ENCODE data around the gene NEK11.
"Not testable (repeated sequence)": the region's sequence is repeated elsewhere in the genome, so short reads cannot be mapped to it uniquely, and the experiment has no call there.

The NEK11 gene

GRCh38 chr3:131374741-131375140 is 348.1 kb downstream of the NEK11 start:
- no peak overlapping the region for H3K4me3 ChIP-seq (ENCODE audit: low read depth, low read length)
- H3K79me2 ChIP-seq (ENCODE audit: control insufficient read depth, insufficient read depth, low read length, unreplicated experiment), result peaks cover under 1% of the 10 kb centered on the region
- no peaks in the 10 kb centered on the region for H3K27me3 ChIP-seq (ENCODE audit: insufficient read depth, low read length)
- H3K4me1 ChIP-seq (ENCODE audit: control insufficient read depth, insufficient read depth, low read length, unreplicated experiment), result no peaks in the 10 kb centered on the region
- no peak overlapping the region for H3K27ac ChIP-seq (ENCODE audit: low read depth, low read length)
- H3K36me3 ChIP-seq (ENCODE audit: insufficient read depth, low read length), result peaks cover 3% of the 10 kb centered on the region
- H2AFZ ChIP-seq (ENCODE audit: low read length, unreplicated experiment), result no peak overlapping the region

GRCh38 chr3:131380821-131381444 is 354.3 kb downstream of the NEK11 start:
- Histone ChIP-seq H3K4me3 (ENCODE audit: low read depth, low read length) (peak overlapping the region; percentile 100), H3K79me2 (ENCODE audit: control insufficient read depth, insufficient read depth, low read length, unreplicated experiment) (peaks cover 19% of the 10 kb centered on the region), H2AFZ (ENCODE audit: low read length, unreplicated experiment) (peak overlapping the region; percentile 78), H3K27ac (ENCODE audit: low read depth, low read length) (peak overlapping the region; percentile 0; the same call in 1 of the 2 replicates)
- H3K4me1 ChIP-seq (ENCODE audit: control insufficient read depth, insufficient read depth, low read length, unreplicated experiment); H3K27me3 ChIP-seq (ENCODE audit: insufficient read depth, low read length); H3K36me3 ChIP-seq (ENCODE audit: insufficient read depth, low read length): not testable (repeated sequence)

- peaks cover 3% of the 10 kb centered on the region; the same call in 1 of the 2 replicates for H3K36me3 ChIP-seq (ENCODE audit: insufficient read depth, low read length)
- peaks cover 10% of the 10 kb centered on the region for H3K4me1 ChIP-seq (ENCODE audit: control insufficient read depth, insufficient read depth, low read length, unreplicated experiment)
- peak within 1 kb of the TSS; percentile 78 for H2AFZ ChIP-seq (ENCODE audit: low read length, unreplicated experiment)
- no peaks in the 10 kb centered on the region for H3K27me3 ChIP-seq (ENCODE audit: insufficient read depth, low read length)
- H3K79me2 ChIP-seq (ENCODE audit: control insufficient read depth, insufficient read depth, low read length, unreplicated experiment), result peaks cover 19% of the 10 kb centered on the region
- H3K4me3 ChIP-seq (ENCODE audit: low read depth, low read length), result peak within 1 kb of the TSS; percentile 100
- H3K27ac ChIP-seq (ENCODE audit: low read depth, low read length), result peak within 1 kb of the TSS; percentile 72; the same call in 1 of the 2 replicates
These were observed 355.0 kb downstream of the NEK11 start, which contains the start of gene NUDT16 for GRCh38 chr3:131381445-131382291. NUDT16 (plus strand) TSS chr3:131381774; CDS start chr3:131381805, 31 bp downstream.

GRCh38 chr3:131386429-131387165 is 359.9 kb downstream of the NEK11 start:
- H3K27ac ChIP-seq (ENCODE audit: low read depth, low read length), result no peak overlapping the region
- peaks cover 20% of the 10 kb centered on the region for H3K4me1 ChIP-seq (ENCODE audit: control insufficient read depth, insufficient read depth, low read length, unreplicated experiment)
- no peak overlapping the region for H2AFZ ChIP-seq (ENCODE audit: low read length, unreplicated experiment)

GRCh38 chr3:131387796-131388489 is 361.3 kb downstream of the NEK11 start:
- Histone ChIP-seq H3K27ac (ENCODE audit: low read depth, low read length) (no peak overlapping the region), H3K4me3 (ENCODE audit: low read depth, low read length) (no peak overlapping the region), H3K79me2 (ENCODE audit: control insufficient read depth, insufficient read depth, low read length, unreplicated experiment) (peaks cover under 1% of the 10 kb centered on the region), H2AFZ (ENCODE audit: low read length, unreplicated experiment) (peak overlapping the region; percentile 13), H3K4me1 (ENCODE audit: control insufficient read depth, insufficient read depth, low read length, unreplicated experiment) (peaks cover 13% of the 10 kb centered on the region), H3K36me3 (ENCODE audit: insufficient read depth, low read length) (0 out of 2 replicates have a peak, but pooled peaks cover 3% of the 10 kb centered on the region), H3K27me3 (ENCODE audit: insufficient read depth, low read length) (no peaks in the 10 kb centered on the region)

More at GRCh38 chr3:131386429-131387165, 359.9 kb downstream of the NEK11 start:
- Histone ChIP-seq H3K36me3 (ENCODE audit: insufficient read depth, low read length) (0 out of 2 replicates have a peak, but pooled peaks cover 3% of the 10 kb centered on the region), H3K79me2 (ENCODE audit: control insufficient read depth, insufficient read depth, low read length, unreplicated experiment) (peaks cover 10% of the 10 kb centered on the region), H3K4me3 (ENCODE audit: low read depth, low read length) (no peak overlapping the region), H3K27me3 (ENCODE audit: insufficient read depth, low read length) (no peaks in the 10 kb centered on the region)

- Histone ChIP-seq H3K4me1 (ENCODE audit: control insufficient read depth, insufficient read depth, low read length, unreplicated experiment) (peaks cover 13% of the 10 kb centered on the region), H3K4me3 (ENCODE audit: low read depth, low read length) (no peak overlapping the region), H3K36me3 (ENCODE audit: insufficient read depth, low read length) (0 out of 2 replicates have a peak, but pooled peaks cover 3% of the 10 kb centered on the region), H3K27ac (ENCODE audit: low read depth, low read length) (no peak overlapping the region), H3K79me2 (ENCODE audit: control insufficient read depth, insufficient read depth, low read length, unreplicated experiment) (no peaks in the 10 kb centered on the region), H3K27me3 (ENCODE audit: insufficient read depth, low read length) (no peaks in the 10 kb centered on the region), H2AFZ (ENCODE audit: low read length, unreplicated experiment) (peak overlapping the region; percentile 13)
These were observed 361.8 kb downstream of the NEK11 start for GRCh38 chr3:131388490-131388799.

GRCh38 chr3:131390331-131390730 is 363.7 kb downstream of the NEK11 start:
- Histone ChIP-seq H3K27me3 (ENCODE audit: insufficient read depth, low read length) (no peaks in the 10 kb centered on the region), H2AFZ (ENCODE audit: low read length, unreplicated experiment) (no peak overlapping the region), H3K4me1 (ENCODE audit: control insufficient read depth, insufficient read depth, low read length, unreplicated experiment) (peaks cover 13% of the 10 kb centered on the region), H3K79me2 (ENCODE audit: control insufficient read depth, insufficient read depth, low read length, unreplicated experiment) (no peaks in the 10 kb centered on the region), H3K36me3 (ENCODE audit: insufficient read depth, low read length) (no peaks in the 10 kb centered on the region), H3K4me3 (ENCODE audit: low read depth, low read length) (no peak overlapping the region), H3K27ac (ENCODE audit: low read depth, low read length) (no peak overlapping the region)

GRCh38 chr3:131393051-131393450 is 366.4 kb downstream of the NEK11 start:
- no peak overlapping the region for H2AFZ ChIP-seq (ENCODE audit: low read length, unreplicated experiment)
- H3K27me3 ChIP-seq (ENCODE audit: insufficient read depth, low read length), result no peaks in the 10 kb centered on the region
- H3K79me2 ChIP-seq (ENCODE audit: control insufficient read depth, insufficient read depth, low read length, unreplicated experiment), result no peaks in the 10 kb centered on the region
- no peak overlapping the region for H3K4me3 ChIP-seq (ENCODE audit: low read depth, low read length)
- peaks cover 4% of the 10 kb centered on the region for H3K4me1 ChIP-seq (ENCODE audit: control insufficient read depth, insufficient read depth, low read length, unreplicated experiment)
- H3K36me3 ChIP-seq (ENCODE audit: insufficient read depth, low read length), result no peaks in the 10 kb centered on the region
- H3K27ac ChIP-seq (ENCODE audit: low read depth, low read length), result no peak overlapping the region

GRCh38 chr3:131393868-131394267 is 367.2 kb downstream of the NEK11 start:
- H3K4me1 ChIP-seq (ENCODE audit: control insufficient read depth, insufficient read depth, low read length, unreplicated experiment), result no peaks in the 10 kb centered on the region
- H3K79me2 ChIP-seq (ENCODE audit: control insufficient read depth, insufficient read depth, low read length, unreplicated experiment), result no peaks in the 10 kb centered on the region
- H3K36me3 ChIP-seq (ENCODE audit: insufficient read depth, low read length), result no peaks in the 10 kb centered on the region
- H3K27ac ChIP-seq (ENCODE audit: low read depth, low read length), result no peak overlapping the region
- H3K27me3 ChIP-seq (ENCODE audit: insufficient read depth, low read length), result no peaks in the 10 kb centered on the region
- H2AFZ ChIP-seq (ENCODE audit: low read length, unreplicated experiment), result no peak overlapping the region
- no peak overlapping the region for H3K4me3 ChIP-seq (ENCODE audit: low read depth, low read length)

- Histone ChIP-seq H3K27ac (ENCODE audit: low read depth, low read length) (no peak overlapping the region), H3K27me3 (ENCODE audit: insufficient read depth, low read length) (no peaks in the 10 kb centered on the region), H3K36me3 (ENCODE audit: insufficient read depth, low read length) (no peaks in the 10 kb centered on the region), H3K4me3 (ENCODE audit: low read depth, low read length) (no peak overlapping the region), H3K4me1 (ENCODE audit: control insufficient read depth, insufficient read depth, low read length, unreplicated experiment) (no peaks in the 10 kb centered on the region), H2AFZ (ENCODE audit: low read length, unreplicated experiment) (no peak overlapping the region), H3K79me2 (ENCODE audit: control insufficient read depth, insufficient read depth, low read length, unreplicated experiment) (no peaks in the 10 kb centered on the region)
These were observed 367.7 kb downstream of the NEK11 start for GRCh38 chr3:131394400-131394799.
